Glutamatergic neuron (in vitro differentiated cells): ENCODE results near the gene VRK1. TPM values are rescaled to one million over a fixed set of nuclear protein-coding genes. Genes with fewer than 3 reads are reported as not detected.

Source experiments
- DNase-seq: peaks from one replicate; pipeline ENCODE4 v3.0.0; 2022
- H3K27ac Mint-ChIP-seq: one replicate; pipeline ENCODE4 v1.8.0; 2020; ENCODE audit warnings: mild to moderate bottlenecking, mixed read lengths, inconsistent platforms; ENCODE audit not compliant: unreplicated experiment
- H3K27me3 Mint-ChIP-seq: one replicate; pipeline ENCODE4 v1.8.0; 2020; ENCODE audit warnings: mild to moderate bottlenecking, moderate library complexity, mixed read lengths, inconsistent platforms; ENCODE audit not compliant: unreplicated experiment
- H3K36me3 Mint-ChIP-seq: one replicate; pipeline ENCODE4 v1.8.0; 2020; ENCODE audit warnings: mild to moderate bottlenecking, mixed read lengths, inconsistent platforms; ENCODE audit not compliant: unreplicated experiment
- H3K4me1 Mint-ChIP-seq: one replicate; pipeline ENCODE4 v1.8.0; 2020; ENCODE audit warnings: mild to moderate bottlenecking, low read depth, mixed read lengths, inconsistent platforms; ENCODE audit not compliant: unreplicated experiment
- H3K4me3 Mint-ChIP-seq: one replicate; pipeline ENCODE4 v1.8.0; 2020; ENCODE audit warnings: mild to moderate bottlenecking, mixed read lengths, inconsistent platforms; ENCODE audit not compliant: unreplicated experiment
- H3K9me3 Mint-ChIP-seq: one replicate; pipeline ENCODE4 v1.8.0; 2020; ENCODE audit warnings: mild to moderate bottlenecking, moderate library complexity, mixed read lengths, inconsistent platforms; ENCODE audit not compliant: unreplicated experiment
- CTCF ChIP-seq: fragments of 200-600 bp; sonication (generic); IDR thresholded peaks from one replicate; pipeline ENCODE4 v1.5.0; 2021; ENCODE audit not compliant: partially characterized antibody, unreplicated experiment
- total RNA-seq: library from RNA; stranded (reverse); fragmentation: NEBNext Ultra II Directional; extraction: Animal tissue kit (Norgen Biotek cat#: 25700); gene quantifications from one replicate; pipeline ENCODE4 v1.2.1, GENCODE V29; 2021; ENCODE audit not compliant: unreplicated experiment

The VRK1 gene
- total RNA-seq, 1 donor from 2014 or later = 50.5 TPM

- DNase-seq = no peak
- H3K27me3 Mint-ChIP-seq = peaks cover 22% of the 10 kb centered on the region
- peak overlapping the region; percentile 75 for H3K27ac Mint-ChIP-seq
- H3K4me3 Mint-ChIP-seq = no peak overlapping the region
- H3K9me3 Mint-ChIP-seq = peaks cover 19% of the 10 kb centered on the region
- no peaks in the 10 kb centered on the region for H3K36me3 Mint-ChIP-seq
- peaks cover 63% of the 10 kb centered on the region for H3K4me1 Mint-ChIP-seq
- no peak for TF ChIP-seq CTCF
These were observed 45.1 kb upstream of the VRK1 start for GRCh38 chr14:96752125-96752524.

- H3K27me3 Mint-ChIP-seq = peaks cover 22% of the 10 kb centered on the region
- peaks cover 19% of the 10 kb centered on the region for H3K9me3 Mint-ChIP-seq
- no peak overlapping the region for H3K4me3 Mint-ChIP-seq
- no peak for TF ChIP-seq CTCF
- no peaks in the 10 kb centered on the region for H3K36me3 Mint-ChIP-seq
- no peak for DNase-seq
- peak overlapping the region; percentile 75 for H3K27ac Mint-ChIP-seq
- H3K4me1 Mint-ChIP-seq = peaks cover 64% of the 10 kb centered on the region
These were observed 44.6 kb upstream of the VRK1 start for GRCh38 chr14:96752594-96752993.

- peaks cover 22% of the 10 kb centered on the region for H3K27me3 Mint-ChIP-seq
- H3K27ac Mint-ChIP-seq = peak overlapping the region; percentile 98
- H3K4me3 Mint-ChIP-seq = peak overlapping the region; percentile 68
- no peaks in the 10 kb centered on the region for H3K36me3 Mint-ChIP-seq
- TF ChIP-seq CTCF = no peak
- H3K4me1 Mint-ChIP-seq = peaks cover 54% of the 10 kb centered on the region
- H3K9me3 Mint-ChIP-seq = peaks cover 19% of the 10 kb centered on the region
- peak; percentile 32 for DNase-seq
These were observed 42.9 kb upstream of the VRK1 start for GRCh38 chr14:96754162-96754844.

GRCh38 chr14:96754845-96755184 lies 42.4 kb upstream of the VRK1 start:
- H3K27ac Mint-ChIP-seq = peak overlapping the region; percentile 98
- no peak for TF ChIP-seq CTCF
- peak overlapping the region; percentile 61 for H3K4me3 Mint-ChIP-seq
- H3K9me3 Mint-ChIP-seq = peaks cover 19% of the 10 kb centered on the region
- peaks cover 49% of the 10 kb centered on the region for H3K4me1 Mint-ChIP-seq
- H3K36me3 Mint-ChIP-seq = no peaks in the 10 kb centered on the region
- DNase-seq = peak; percentile 89
- H3K27me3 Mint-ChIP-seq = peaks cover 22% of the 10 kb centered on the region

- H3K9me3 Mint-ChIP-seq = peaks cover 19% of the 10 kb centered on the region
- H3K27ac Mint-ChIP-seq = peak overlapping the region; percentile 8
- H3K4me3 Mint-ChIP-seq = no peak overlapping the region
- no peak for DNase-seq
- no peaks in the 10 kb centered on the region for H3K36me3 Mint-ChIP-seq
- H3K27me3 Mint-ChIP-seq = peaks cover 22% of the 10 kb centered on the region
- peaks cover 40% of the 10 kb centered on the region for H3K4me1 Mint-ChIP-seq
- no peak for TF ChIP-seq CTCF
These were observed 40.4 kb upstream of the VRK1 start for GRCh38 chr14:96756745-96757144.
